ACHN (cell line): ENCODE measurements around the gene TTC3.
A peak's percentile ranks its signal among the peaks of the same experiment; 100 is the strongest.
"Not testable (repeated sequence)": the region's sequence is repeated elsewhere in the genome, so short reads cannot be mapped to it uniquely, and the experiment has no call there.

Source experiments
- DNase-seq: peaks from one replicate; pipeline ENCODE4 v3.0.0-alpha.2; 2015
- in situ Hi-C: cut with HindIII; loops from 2 replicates; pipeline ENCODE4 v1.10.0; 2017; ENCODE audit warnings: low sequenced_read_pairs, low pct_ligation_motif_present, low pct_unique_long_range_greater_than_20kb

The TTC3 gene

GRCh38 chr21:37202221-37203110, 129.4 kb downstream of the TTC3 start:
- in situ Hi-C loops = no loop called here
- DNase-seq = no peak

GRCh38 chr21:37204580-37204979, 131.5 kb downstream of the TTC3 start:
- in situ Hi-C loops = no loop called here
- no peak for DNase-seq

- in situ Hi-C loops = no loop called here
- no peak for DNase-seq
These were observed 133.4 kb downstream of the TTC3 start for GRCh38 chr21:37206496-37206895.

- in situ Hi-C loops = no loop called here
- DNase-seq = no peak
These were observed 134.5 kb downstream of the TTC3 start for GRCh38 chr21:37207441-37208009.

GRCh38 chr21:37208056-37208721, 135.1 kb downstream of the TTC3 start:
- no peak for DNase-seq
- in situ Hi-C loops = no loop called here

- peak; percentile 35 for DNase-seq
- in situ Hi-C loops = no loop called here
These were observed 135.7 kb downstream of the TTC3 start for GRCh38 chr21:37208741-37209225.

GRCh38 chr21:37210130-37210529, 137.1 kb downstream of the TTC3 start:
- DNase-seq = no peak
- in situ Hi-C loops = no loop called here

GRCh38 chr21:37210799-37211198, 137.7 kb downstream of the TTC3 start:
- in situ Hi-C loops = no loop called here
- no peak for DNase-seq

- in situ Hi-C loops = no loop called here
- no peak for DNase-seq
These were observed 141.9 kb downstream of the TTC3 start for GRCh38 chr21:37214952-37215351.

GRCh38 chr21:37219761-37220432, 146.8 kb downstream of the TTC3 start:
- DNase-seq = no peak

GRCh38 chr21:37220433-37220980, 147.5 kb downstream of the TTC3 start:
- in situ Hi-C loops = no loop called here
- DNase-seq = peak; percentile 49

More at GRCh38 chr21:37219761-37220432, 146.8 kb downstream of the TTC3 start:
- in situ Hi-C loops = no loop called here

GRCh38 chr21:37220981-37221664, 148.1 kb downstream of the TTC3 start:
- DNase-seq = peak; percentile 90
- in situ Hi-C loops = no loop called here

- DNase-seq, in situ Hi-C loops: not testable (repeated sequence)
These were observed 149.2 kb downstream of the TTC3 start for GRCh38 chr21:37222248-37222647.

- in situ Hi-C loops = no loop called here
These were observed 150.8 kb downstream of the TTC3 start for GRCh38 chr21:37223804-37224345.

GRCh38 chr21:37224861-37225839, 152.1 kb downstream of the TTC3 start:
- in situ Hi-C loops = no loop called here

More at GRCh38 chr21:37223804-37224345, 150.8 kb downstream of the TTC3 start:
- no peak for DNase-seq

GRCh38 chr21:37226041-37226920, 153.2 kb downstream of the TTC3 start:
- in situ Hi-C loops = no loop called here
- DNase-seq = no peak

More at GRCh38 chr21:37224861-37225839, 152.1 kb downstream of the TTC3 start:
- no peak for DNase-seq
